ENCODE data around the gene AEN. TPM values are rescaled to one million over a fixed set of nuclear protein-coding genes. Genes with fewer than 3 reads are reported as not detected.
"Not testable (repeated sequence)": the region's sequence is repeated elsewhere in the genome, so short reads cannot be mapped to it uniquely, and the experiment has no call there.

The AEN gene
- total RNA-seq, 4 donors from 2014 or later = 16.1 to 19.2 (median 17.3) TPM

DNA sequence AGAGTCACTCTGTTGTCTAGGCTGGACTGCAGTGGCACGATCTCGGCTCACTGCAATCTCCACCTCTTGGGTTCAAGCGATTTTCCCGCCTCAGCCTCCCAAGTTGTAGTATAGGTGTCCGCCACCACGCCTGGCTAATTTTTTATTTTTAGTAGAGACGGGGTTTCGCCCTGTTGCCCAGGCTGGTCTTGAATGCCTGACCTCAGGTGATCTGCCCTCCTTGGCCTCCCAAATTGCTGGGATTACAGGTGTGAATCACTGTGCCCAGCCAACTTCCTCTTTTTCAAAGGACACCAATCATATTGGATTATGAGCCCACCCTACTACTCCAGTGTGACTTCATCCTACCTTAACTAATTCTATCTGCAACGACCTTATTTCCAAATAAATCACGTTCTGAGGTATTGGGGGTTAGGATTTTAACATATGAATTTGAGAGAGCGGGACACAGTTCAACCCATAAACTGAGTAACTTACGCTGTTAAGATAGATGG, 20.9 kb downstream of the AEN start:
- Histone ChIP-seq H3K27me3 (peaks cover 0 to 2% (median 0%) of the 10 kb centered on the region in 3 donors), H3K4me1 (peaks cover 11 to 15% of the 10 kb centered on the region in 2 donors), H3K27ac (no peak overlapping the region), H3K9me3 (no peaks in the 10 kb centered on the region), H3K36me3 (no peaks in the 10 kb centered on the region), H3K4me3 (no peak overlapping the region)
- intact Hi-C loops (cut with DNase I; ENCODE audit: low total_unique reads) (no loop called here), in situ Hi-C loops (cut with MboI; ENCODE audit: low sequenced_read_pairs in 4 of 4) (no loop called here)
- DNase-seq = no peak
- no peak for TF ChIP-seq POLR2A (IDR thresholded peaks at IDR 0.05)
- TF ChIP-seq, protein P1, sequence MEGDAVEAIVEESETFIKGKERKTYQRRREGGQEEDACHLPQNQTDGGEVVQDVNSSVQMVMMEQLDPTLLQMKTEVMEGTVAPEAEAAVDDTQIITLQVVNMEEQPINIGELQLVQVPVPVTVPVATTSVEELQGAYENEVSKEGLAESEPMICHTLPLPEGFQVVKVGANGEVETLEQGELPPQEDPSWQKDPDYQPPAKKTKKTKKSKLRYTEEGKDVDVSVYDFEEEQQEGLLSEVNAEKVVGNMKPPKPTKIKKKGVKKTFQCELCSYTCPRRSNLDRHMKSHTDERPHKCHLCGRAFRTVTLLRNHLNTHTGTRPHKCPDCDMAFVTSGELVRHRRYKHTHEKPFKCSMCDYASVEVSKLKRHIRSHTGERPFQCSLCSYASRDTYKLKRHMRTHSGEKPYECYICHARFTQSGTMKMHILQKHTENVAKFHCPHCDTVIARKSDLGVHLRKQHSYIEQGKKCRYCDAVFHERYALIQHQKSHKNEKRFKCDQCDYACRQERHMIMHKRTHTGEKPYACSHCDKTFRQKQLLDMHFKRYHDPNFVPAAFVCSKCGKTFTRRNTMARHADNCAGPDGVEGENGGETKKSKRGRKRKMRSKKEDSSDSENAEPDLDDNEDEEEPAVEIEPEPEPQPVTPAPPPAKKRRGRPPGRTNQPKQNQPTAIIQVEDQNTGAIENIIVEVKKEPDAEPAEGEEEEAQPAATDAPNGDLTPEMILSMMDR (IDR thresholded peaks at IDR 0.05 in 4 of 5, conservative IDR thresholded peaks at IDR 0.05 in 1 of 5) = no peak
- no peak for ATAC-seq

DNA sequence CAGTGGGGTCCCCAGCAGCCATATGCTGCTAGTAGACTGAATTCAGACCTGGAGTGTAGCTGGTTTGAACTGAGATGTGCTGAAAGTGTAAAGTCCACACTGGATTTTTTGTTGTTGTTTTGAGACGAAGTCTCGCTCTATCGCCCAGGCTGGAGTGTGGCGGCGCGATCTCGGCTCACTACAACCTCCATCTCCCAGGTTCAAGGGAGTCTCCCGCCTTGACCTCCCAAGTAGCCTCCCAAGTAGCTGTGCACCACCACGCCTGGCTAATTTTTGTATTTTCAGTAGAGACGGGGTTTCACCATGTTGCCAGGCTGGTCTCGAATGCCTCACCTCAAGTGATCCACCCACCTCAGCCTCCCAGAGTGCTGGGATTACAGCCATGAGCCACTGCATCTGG, 21.4 kb downstream of the AEN start:
- not testable (repeated sequence) for H3K36me3 ChIP-seq

DNA sequence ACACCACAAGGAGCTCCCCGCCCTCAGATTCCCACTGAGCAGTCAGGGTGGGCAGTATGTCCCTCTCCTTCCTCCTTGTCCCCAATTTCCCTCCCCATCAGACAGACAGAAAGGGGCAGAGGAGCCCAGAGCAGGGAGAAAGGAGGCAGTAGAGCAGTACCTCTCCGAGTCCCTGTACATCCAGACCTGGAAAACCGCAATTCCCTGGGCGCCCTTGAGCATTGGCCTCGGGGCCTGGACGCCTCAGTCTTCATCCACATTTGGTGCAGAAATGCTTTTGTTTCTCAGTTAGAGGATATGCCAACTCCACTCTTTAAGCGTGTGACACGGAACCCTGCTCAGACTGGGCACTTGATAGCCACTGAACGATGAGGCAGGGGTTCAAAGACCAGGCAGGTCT, 23.6 kb downstream of the AEN start:
- Histone ChIP-seq H3K9me3 (no peaks in the 10 kb centered on the region), H3K4me3 (no peak overlapping the region), H3K27me3 (peaks cover 0 to under 1% (median 0%) of the 10 kb centered on the region in 3 donors), H3K4me1 (peaks cover 0 to 1% of the 10 kb centered on the region in 2 donors), H3K36me3 (no peaks in the 10 kb centered on the region), H3K27ac (no peak overlapping the region)
- TF ChIP-seq, protein P1 (IDR thresholded peaks at IDR 0.05 in 4 of 5, conservative IDR thresholded peaks at IDR 0.05 in 1 of 5) = no peak
- TF ChIP-seq POLR2A (IDR thresholded peaks at IDR 0.05) = no peak
- intact Hi-C loops (cut with DNase I; ENCODE audit: low total_unique reads) = no loop called here
- ATAC-seq (no peak), DNase-seq (no peak)
- in situ Hi-C loops (cut with MboI; ENCODE audit: low sequenced_read_pairs in 4 of 4) = no loop called here

More for the DNA sequence above, 21.4 kb downstream of the AEN start:
- peaks cover 11 to 15% of the 10 kb centered on the region in 2 donors for H3K4me1 ChIP-seq
- ATAC-seq; H3K27ac ChIP-seq; in situ Hi-C loops (cut with MboI; ENCODE audit: low sequenced_read_pairs in 4 of 4); H3K27me3 ChIP-seq; intact Hi-C loops (cut with DNase I; ENCODE audit: low total_unique reads); H3K9me3 ChIP-seq; H3K4me3 ChIP-seq; DNase-seq: not testable (repeated sequence)

DNA sequence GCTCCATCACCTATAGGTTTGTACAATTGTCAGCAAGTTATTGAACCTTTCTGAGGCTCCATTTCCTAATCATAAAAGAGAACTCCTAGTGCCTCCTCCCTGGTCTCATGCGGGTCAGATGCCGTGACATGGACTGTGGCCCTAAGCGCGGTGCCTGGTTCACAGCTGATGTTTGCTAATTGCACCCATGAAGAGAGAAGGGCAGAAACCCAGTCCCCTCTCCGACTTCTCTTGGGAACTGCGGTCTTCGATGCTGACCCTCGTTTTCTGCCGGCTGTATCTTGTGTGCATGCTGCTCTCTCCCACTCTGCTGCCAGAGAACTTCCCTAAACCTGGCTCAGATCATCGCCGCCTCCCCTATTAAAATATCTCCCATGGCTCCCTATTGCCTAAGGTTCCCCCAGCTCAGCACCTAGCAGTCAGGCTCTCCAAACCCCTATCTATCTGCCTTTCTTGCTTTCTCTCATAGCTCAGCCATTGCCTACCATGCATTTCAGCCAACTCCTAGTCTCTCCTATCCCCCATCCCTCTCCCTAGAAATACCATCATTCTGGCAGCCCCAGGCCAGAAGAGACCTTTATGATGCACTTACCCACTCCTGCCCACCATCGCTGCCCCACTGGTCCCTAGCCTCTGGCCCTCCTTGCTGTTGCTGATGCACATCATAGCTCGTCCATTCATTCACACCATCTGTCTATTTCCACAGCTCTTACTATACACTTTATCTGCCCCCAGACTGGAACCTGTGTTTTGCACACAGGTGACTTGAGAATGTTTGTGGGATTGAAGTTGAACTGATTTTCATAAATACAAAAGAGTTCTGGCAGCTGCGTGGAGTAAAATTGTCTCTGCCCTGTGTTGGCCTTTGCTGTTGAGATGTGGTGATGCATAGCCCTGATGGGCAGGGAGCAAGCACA, 24.3 kb downstream of the AEN start:
- no peak overlapping the region for H3K4me3 ChIP-seq
- TF ChIP-seq POLR2A (IDR thresholded peaks at IDR 0.05) = no peak
- TF ChIP-seq, protein P1 (IDR thresholded peaks at IDR 0.05 in 4 of 5, conservative IDR thresholded peaks at IDR 0.05 in 1 of 5) = no peak
- H3K27ac ChIP-seq = no peak overlapping the region
- DNase-seq (no peak), ATAC-seq (no peak)
- no peaks in the 10 kb centered on the region for H3K9me3 ChIP-seq
- no peaks in the 10 kb centered on the region for H3K36me3 ChIP-seq
- no peaks in the 10 kb centered on the region for H3K4me1 ChIP-seq
- intact Hi-C loops (cut with DNase I; ENCODE audit: low total_unique reads) = no loop called here
- in situ Hi-C loops (cut with MboI; ENCODE audit: low sequenced_read_pairs in 4 of 4) = no loop called here
- no peaks in the 10 kb centered on the region for H3K27me3 ChIP-seq

DNA sequence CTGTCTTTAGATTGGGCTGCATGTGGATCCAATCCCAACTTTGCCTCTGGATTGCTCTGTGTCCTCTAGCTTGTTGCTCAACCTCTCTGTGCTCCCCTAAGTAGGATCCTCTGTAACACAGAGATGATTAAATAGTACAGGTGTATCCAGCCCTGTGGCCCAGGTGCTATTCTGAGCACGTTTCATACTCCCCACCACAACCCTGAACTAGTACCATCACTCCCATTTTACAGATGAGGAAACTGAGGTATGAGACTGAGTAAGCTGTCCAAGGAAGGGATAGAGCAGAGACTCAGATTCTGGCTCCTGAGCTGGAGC, 24.9 kb downstream of the AEN start:
- TF ChIP-seq POLR2A (IDR thresholded peaks at IDR 0.05) = no peak
- Histone ChIP-seq H3K4me3 (no peak overlapping the region), H3K4me1 (no peaks in the 10 kb centered on the region), H3K36me3 (no peaks in the 10 kb centered on the region), H3K27me3 (no peaks in the 10 kb centered on the region), H3K9me3 (no peaks in the 10 kb centered on the region), H3K27ac (no peak overlapping the region)
- ATAC-seq (no peak), DNase-seq (no peak)
- intact Hi-C loops (cut with DNase I; ENCODE audit: low total_unique reads) (no loop called here), in situ Hi-C loops (cut with MboI; ENCODE audit: low sequenced_read_pairs in 4 of 4) (no loop called here)

Measured in gastrocnemius medialis (tissue), 4 donors.